ENCODE measurements around the gene NAT8L.

Gene NAT8L

GRCh38 chr4:2064276-2064991 is 5.3 kb downstream of the NAT8L start:
- DNase-seq (ENCODE audit: low read depth), result no peak

DNA sequence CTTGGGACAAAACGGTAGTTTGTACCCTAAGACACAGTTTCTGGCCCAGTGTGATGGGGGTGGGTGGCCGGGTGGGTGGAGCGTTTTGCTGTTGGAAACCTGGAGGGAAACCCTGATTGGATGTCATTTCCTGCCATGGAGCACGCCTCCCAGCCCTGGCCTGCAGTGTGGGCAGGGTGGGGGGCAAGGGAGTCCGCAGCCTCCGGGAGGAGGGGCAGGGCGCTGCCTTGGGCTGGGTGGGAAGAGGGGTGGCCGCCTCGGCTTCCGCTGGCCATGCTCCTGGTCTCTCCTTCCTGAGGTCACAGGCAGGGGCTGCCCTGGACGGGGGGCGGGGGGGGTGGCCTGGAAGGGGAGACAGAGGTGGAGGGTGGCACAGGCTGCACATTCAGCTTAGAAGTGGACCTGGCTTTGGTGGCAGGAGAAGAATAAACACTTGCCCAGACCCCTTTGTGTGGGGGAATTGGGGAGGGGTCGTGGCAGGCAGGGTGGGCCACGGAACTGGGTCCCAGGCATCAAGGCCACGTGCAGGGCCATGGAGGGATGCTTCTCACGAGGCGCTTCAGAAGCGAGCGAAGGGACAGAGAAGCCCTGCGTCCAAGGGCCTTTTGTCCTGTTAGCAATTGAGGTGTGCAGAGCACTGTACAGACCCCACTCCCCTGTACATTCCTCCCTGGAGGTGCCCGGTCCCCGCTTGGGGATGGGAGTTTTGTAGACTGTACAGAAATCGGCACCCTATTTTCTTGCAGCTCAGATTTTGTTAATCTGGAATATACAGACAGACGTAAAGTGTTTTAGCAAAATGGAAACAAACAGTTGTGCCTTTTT is 6.2 kb downstream of the NAT8L start:
- no peak for DNase-seq (ENCODE audit: low read depth)

- no peak for DNase-seq (ENCODE audit: low read depth)
Measured at GRCh38 chr4:2066011-2066551, 7.0 kb downstream of the NAT8L start.

DNA sequence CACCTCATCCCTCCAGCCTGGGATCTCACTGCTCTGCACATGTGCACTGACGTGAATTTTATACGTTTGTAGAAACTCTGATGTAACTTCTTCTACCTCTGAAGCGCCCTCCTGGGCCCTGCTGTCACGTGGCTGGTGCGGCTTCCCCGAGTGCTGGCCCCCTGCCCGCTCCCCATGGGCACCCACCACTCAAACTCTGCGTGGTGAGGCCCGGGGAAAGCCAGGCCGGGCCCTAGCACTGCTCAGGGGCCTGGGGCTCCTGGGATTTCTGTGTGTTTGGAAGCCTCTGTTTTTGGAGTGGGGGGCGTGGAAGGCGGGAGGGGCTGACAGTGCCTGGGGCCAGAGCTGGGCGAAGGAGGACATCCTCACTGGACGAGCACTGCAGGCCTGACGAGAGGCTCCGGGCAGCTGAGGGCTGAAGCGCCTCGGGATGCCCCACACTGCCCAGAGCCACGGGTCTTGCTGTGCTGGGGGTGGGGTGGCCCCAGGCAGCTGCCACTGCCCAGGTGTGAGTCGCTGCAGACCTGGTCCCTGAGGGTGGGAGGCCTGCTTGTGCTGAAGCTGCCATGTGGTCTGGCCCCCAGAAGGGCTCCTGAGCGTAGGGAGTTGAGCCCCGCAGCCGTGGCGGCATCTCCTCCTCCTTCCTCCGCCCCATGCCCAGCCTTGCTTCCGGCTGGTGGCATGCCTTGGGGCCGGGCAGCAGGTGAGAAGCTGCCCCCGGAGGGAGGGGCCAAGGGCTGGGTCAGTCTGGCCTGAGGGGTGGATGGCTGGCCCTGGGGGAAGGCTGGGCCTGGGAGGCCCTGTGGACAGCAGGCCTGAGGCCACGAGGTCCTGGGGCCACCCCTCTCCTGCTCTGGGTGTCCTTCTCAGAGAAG is 7.7 kb downstream of the NAT8L start:
- DNase-seq (ENCODE audit: low read depth), result no peak

DNA sequence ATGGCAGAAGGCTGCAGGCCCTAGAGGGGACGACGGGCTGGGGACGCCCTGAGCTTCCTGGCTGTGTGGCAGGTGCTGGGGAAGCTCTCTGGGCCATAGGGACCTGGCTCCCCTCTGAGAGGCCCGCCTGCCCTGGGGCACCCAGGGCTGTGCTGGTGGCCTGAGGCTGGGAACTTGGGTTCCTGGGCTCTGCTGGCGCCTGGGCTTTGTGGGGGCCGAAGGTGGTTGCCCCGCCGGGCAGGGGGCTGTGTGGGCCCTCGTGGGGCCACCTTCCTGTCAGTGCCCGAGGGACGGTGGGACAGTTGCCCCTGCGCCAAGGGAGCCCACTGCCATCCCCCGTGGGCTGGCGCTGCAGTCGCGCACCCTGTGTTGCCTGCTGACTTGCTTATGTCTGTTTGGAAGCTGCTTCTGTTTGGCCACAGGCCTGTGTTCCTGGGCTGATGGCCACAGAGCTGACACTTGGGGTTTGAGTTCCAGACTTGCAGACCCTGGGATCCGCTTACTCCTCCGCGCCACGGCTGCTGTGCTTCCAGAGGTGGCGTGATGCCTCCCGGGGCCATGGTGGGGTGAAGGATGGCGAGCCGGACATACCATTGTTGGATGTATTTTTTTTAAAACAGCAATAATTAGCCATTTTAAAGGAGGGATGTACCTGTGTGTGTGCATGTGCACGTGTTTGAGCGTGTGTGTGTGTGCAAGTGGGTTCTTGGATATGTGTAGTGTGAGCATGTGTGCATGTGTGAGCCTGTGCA is 8.5 kb downstream of the NAT8L start:
- no peak for DNase-seq (ENCODE audit: low read depth)

- DNase-seq (ENCODE audit: low read depth), result no peak
Measured at GRCh38 chr4:2068198-2068470, 9.0 kb downstream of the NAT8L start.

- DNase-seq (ENCODE audit: low read depth), result no peak
Measured at GRCh38 chr4:2068566-2068965, 9.4 kb downstream of the NAT8L start.

- no peak for DNase-seq (ENCODE audit: low read depth)
Measured at GRCh38 chr4:2069161-2069971, 10.2 kb downstream of the NAT8L start.

GRCh38 chr4:2069986-2070385 is 10.9 kb downstream of the NAT8L start:
- no peak for DNase-seq (ENCODE audit: low read depth)

- no peak for DNase-seq (ENCODE audit: low read depth)
Measured at GRCh38 chr4:2070421-2071251, 11.5 kb downstream of the NAT8L start.

GRCh38 chr4:2071252-2071911 is 12.3 kb downstream of the NAT8L start:
- no peak for DNase-seq (ENCODE audit: low read depth)

DNA sequence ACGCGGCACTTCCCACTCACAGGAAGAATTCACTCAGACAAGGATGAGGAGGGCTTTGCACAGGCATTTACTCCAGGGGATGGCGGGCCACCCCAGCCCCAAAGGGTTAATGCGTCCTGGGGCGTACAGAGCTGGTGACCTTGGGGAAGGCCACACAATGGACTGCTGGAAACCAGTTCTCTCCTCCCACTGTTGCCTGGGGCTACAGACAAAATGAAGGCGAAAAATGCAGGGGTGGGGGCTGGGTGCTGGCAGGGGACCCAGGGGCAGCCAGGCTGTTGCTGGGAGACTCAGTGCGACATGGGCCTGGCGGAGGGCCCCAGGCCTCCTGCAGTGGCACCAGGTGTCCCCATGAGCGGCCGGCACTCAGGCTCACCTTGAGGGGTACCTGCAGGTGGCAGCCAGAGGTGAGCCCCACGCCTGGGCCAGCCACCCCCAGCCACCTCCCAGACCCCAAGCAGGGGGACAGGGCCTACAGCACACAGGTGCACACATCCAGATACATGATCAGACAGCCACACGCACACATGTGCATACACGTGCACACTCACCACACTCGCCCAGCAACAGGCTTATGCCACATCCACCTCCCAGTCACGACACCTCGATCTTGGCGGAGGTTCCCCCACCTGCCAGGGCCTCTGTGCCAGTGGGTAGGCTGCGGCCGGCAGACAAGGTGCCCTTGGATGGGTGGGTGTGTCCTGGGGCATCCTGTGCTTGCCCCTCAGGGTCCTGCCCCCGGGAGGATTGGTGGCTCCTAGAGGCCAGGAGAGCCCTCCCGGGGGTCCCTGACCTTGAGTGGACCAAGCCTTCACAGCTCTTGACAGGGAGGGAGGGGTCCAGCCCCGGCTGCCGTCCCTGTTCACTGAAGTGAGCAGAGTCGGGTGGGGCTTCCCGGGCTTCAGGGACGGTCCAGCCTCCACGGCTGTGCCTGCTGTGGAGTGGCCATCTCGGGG is 13.1 kb downstream of the NAT8L start:
- DNase-seq (ENCODE audit: low read depth), result no peak

DNA sequence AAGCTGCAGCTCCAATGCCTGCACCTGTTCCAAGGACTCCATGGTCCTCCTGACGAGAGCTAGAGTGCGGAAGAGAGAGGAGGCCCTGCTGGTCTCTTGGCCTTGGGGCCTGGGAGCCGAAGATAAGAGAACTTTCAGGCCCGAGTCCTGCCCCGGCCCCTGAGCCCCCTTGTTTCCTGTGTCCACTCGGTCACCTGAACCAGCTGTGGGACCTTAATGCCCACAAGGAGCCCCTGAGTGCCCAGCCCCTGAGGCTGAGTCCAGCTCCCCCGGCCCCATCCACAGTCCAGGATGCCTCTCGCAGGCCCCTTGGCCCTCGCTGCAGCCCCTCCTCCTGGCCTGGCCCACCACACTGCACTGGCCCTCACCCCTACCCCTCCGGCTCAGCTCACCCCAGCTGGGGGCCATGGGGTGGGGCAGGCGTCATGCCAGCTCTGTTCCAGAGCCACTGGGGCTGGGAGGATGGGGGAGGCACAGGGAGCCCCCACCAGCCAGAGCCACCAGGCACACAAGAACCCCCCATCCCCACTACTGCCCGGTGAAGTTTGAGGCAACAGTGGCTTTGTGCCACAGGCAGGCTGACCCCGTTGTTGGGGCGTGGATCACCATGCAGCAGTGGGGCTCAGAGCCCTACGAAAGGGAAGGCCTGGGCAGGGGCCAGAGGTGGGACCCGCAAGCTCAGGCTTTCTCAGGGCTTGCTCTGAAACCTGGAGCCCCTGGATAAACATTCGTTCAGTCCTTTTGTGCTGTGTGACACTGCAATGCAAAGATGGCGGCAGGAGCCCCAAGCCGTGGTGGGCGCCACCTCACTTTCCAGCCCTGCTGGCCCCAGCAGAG is 14.1 kb downstream of the NAT8L start:
- DNase-seq (ENCODE audit: low read depth), result no peak

DNA sequence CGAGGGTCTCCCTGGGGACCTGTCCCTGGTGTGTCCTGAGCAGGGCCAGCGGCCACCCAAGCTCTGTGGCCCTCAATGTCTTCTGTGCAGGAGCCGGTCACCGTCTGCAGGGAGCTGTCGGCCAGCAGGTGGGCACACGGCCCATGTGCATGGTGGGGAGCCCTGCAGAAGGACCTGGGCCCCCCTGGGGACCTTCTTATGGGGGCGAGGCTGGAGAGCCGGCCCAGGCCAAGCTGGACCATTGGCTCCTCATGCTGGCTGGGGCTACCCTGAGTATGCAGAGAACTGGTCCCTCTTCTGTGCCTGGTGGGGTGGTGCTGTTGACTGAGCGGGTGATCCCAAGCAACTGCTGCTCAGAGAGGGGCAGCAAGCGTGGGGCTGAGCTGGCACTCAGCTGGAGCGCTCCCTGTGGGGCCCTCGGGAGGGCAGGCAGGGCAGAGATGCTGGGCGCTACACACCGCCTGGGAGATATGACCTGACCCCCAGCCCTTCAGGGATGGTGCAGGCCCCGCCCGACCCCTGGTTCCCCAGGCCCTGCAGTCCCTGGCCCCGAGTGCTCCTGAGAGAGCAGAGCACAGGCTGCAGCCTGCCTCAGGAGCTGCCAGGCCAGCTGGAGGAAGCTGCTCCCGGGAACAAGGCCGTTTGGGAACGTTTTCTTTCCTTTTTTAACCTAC is 14.8 kb downstream of the NAT8L start:
- DNase-seq (ENCODE audit: low read depth), result no peak

- DNase-seq (ENCODE audit: low read depth), result no peak
Measured at GRCh38 chr4:2074588-2074987, 15.5 kb downstream of the NAT8L start.

DNA sequence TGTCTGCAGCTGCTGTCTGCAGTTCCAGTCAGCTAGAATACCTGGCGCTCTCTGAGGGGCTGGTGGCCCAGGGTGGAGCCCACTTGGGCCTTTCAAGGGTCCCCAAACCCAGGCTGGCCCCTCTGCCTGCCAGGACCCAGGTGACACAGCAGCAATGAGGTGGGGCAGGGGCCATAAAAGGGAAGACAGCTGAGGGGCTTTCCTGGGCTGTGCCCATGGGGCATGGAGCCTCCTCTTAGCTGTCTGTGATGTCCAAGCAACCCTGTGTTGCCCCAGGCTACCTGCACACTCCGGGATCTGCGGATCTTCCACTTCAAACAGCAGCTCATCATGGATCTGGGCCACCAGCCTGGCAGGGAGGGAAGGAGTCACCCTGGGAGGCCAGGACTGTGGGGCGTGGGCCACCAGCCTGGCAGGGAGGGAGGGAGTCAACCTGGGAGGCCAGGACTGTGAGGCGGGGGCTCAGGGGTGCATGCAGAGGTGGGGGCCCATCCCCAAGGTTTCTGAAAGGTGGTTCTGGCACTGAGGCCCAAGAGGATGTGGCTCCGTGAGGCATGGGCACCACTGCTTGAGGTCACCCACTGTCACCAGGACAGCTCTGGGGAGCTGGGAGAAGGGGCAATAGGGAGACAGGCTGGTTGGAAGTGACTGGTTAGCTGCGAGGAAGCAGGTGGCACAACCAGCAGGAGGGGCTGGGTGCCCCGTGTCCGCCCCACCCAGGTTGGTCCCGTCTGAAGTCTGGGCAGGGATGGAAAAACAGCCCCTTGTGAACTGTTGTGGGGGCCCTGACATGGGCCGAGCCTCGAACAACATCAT is 16.3 kb downstream of the NAT8L start:
- DNase-seq (ENCODE audit: low read depth), result no peak

Measured in fibroblast of the conjunctiva (primary cell).